Articular chondrocyte of knee joint (primary cell): ENCODE measurements around the gene TUBE1. TPM values are rescaled to one million over a fixed set of nuclear protein-coding genes. Genes with fewer than 3 reads are reported as not detected.

Source experiments
- total RNA-seq: library from RNA; depleted of rRNA; stranded (reverse); fragments of >200 nt; gene quantifications from 2 replicates; pipeline ENCODE4 v1.2.3, GENCODE V29; 2012

The TUBE1 gene
- total RNA-seq = 42.1 and 43.0 TPM in 2 replicates

DNA sequence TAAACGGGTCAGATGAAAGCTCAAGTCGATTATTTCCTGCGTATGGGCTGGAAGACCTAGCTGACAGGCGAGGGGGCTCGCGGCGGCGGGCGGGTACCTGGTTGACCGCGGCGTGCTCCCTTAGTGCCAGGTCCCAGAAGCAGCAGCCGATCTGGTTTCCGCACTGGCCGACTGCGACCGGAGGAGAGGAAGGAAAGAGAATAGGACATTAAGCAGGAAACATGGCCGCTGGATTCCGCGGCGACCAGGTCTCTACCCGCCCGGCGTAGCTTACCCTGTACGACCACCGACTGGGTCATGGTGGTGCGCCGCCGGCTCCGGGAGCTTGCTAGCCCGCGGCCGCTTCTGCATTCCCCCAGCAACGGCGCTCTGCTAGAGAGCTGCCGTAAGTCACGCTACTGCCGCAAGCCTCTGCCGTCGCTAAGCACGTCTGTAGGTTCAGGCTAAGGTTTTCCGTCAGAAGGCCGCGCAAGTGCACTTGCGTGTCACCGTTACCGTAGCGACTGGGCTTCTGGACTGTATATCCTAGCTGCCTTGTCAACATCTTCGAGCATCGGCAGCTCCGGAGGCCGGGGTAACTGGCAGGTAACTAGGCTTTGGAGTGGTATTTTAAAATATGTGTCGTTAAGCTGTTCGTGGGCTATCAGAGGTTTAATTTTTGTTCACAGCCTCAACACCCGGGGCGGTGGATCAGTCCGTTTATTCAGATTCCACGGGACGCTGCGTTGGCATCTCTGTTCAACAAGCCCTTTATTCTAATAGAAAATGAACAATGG lies at the start of gene TUBE1, which contains the start of gene FAM229B:
TSS of gene TUBE1 (minus strand) at position 347 of the 776 bp plus-strand sequence. CDS start at position 299, 48 bp downstream.
TSS of gene FAM229B (plus strand) at position 456 of the 776 bp plus-strand sequence. CDS start 11,693 bp downstream, outside the sequence.

GRCh38 chr6:112054001-112054400 lies 33.3 kb downstream of the TUBE1 start, which contains the start of gene CCN6:
Gene CCN6 (plus strand): TSS chr6:112054104. CDS start chr6:112054358, 254 bp downstream.

Other genes with a start within 250 kb of the TUBE1 start
- gene FYN, start 214.0 kb downstream of the TUBE1 start, total RNA-seq = 254 and 279 TPM in 2 replicates
- 28.4 and 36.8 TPM in 2 replicates for gene CCN6, start 33.4 kb downstream of the TUBE1 start, total RNA-seq
- 18.8 and 21.2 TPM in 2 replicates for gene FAM229B, start 109 bp upstream of the TUBE1 start, total RNA-seq
- gene LAMA4, start 167.1 kb upstream of the TUBE1 start, total RNA-seq = 459 and 536 TPM in 2 replicates